ENCODE data around the gene ACAP3.
"Not testable (repeated sequence)": the region's sequence is repeated elsewhere in the genome, so short reads cannot be mapped to it uniquely, and the experiment has no call there.

ACAP3 gene

GRCh38 chr1:1253314-1253713 is 54.4 kb downstream of the ACAP3 start:
- ATAC-seq, result no peak
- TF ChIP-seq ARNTL (CRISPR knock-in tag; IDR thresholded peaks at IDR 0.05; ENCODE audit: borderline replicate concordance, low read depth), result no peak
- no peak for TF ChIP-seq ZNF565 (CRISPR knock-in tag; conservative IDR thresholded peaks at IDR 0.05; ENCODE audit: low read depth)
- TF ChIP-seq RARB (CRISPR knock-in tag; IDR thresholded peaks at IDR 0.05), result no peak
- no peak for TF ChIP-seq CREB5 (CRISPR knock-in tag; IDR thresholded peaks at IDR 0.05; ENCODE audit: low read depth)
- no peak for TF ChIP-seq SNAI2 (CRISPR knock-in tag; IDR thresholded peaks at IDR 0.05)
- no peak for TF ChIP-seq CSRNP3 (CRISPR knock-in tag; IDR thresholded peaks at IDR 0.05)
- TF ChIP-seq TOX (CRISPR knock-in tag; IDR thresholded peaks at IDR 0.05; ENCODE audit: borderline replicate concordance), result no peak
- TF ChIP-seq PPARA (CRISPR knock-in tag; IDR thresholded peaks at IDR 0.05; ENCODE audit: borderline replicate concordance), result no peak
- no peak for TF ChIP-seq ISL1 (CRISPR knock-in tag; IDR thresholded peaks at IDR 0.05)

- ATAC-seq, result no peak
- TF ChIP-seq TOX (CRISPR knock-in tag; IDR thresholded peaks at IDR 0.05; ENCODE audit: borderline replicate concordance), result no peak
- TF ChIP-seq PPARA (CRISPR knock-in tag; IDR thresholded peaks at IDR 0.05; ENCODE audit: borderline replicate concordance), result no peak
- TF ChIP-seq CREB5 (CRISPR knock-in tag; IDR thresholded peaks at IDR 0.05; ENCODE audit: low read depth), result no peak
- TF ChIP-seq ISL1 (CRISPR knock-in tag; IDR thresholded peaks at IDR 0.05), result no peak
- no peak for TF ChIP-seq TSHZ2 (CRISPR knock-in tag; IDR thresholded peaks at IDR 0.05)
- no peak for TF ChIP-seq CSRNP3 (CRISPR knock-in tag; IDR thresholded peaks at IDR 0.05)
- TF ChIP-seq PATZ1 (CRISPR knock-in tag; IDR thresholded peaks at IDR 0.05; ENCODE audit: borderline replicate concordance), result no peak
- no peak for TF ChIP-seq POU6F1 (CRISPR knock-in tag; IDR thresholded peaks at IDR 0.05; ENCODE audit: borderline replicate concordance, low read depth)
- no peak for TF ChIP-seq TCF4 (CRISPR knock-in tag; IDR thresholded peaks at IDR 0.05; ENCODE audit: borderline replicate concordance)
- TF ChIP-seq ZNF70 (CRISPR knock-in tag; IDR thresholded peaks at IDR 0.05), result no peak
- no peak for TF ChIP-seq CSDC2 (CRISPR knock-in tag; IDR thresholded peaks at IDR 0.05)
- TF ChIP-seq SNAI2 (CRISPR knock-in tag; IDR thresholded peaks at IDR 0.05), result no peak
- no peak for TF ChIP-seq OSR1 (CRISPR knock-in tag; IDR thresholded peaks at IDR 0.05)
- no peak for TF ChIP-seq ZFP30 (CRISPR knock-in tag; IDR thresholded peaks at IDR 0.05)
- no peak for TF ChIP-seq ZNF8 (CRISPR knock-in tag; IDR thresholded peaks at IDR 0.05)
- TF ChIP-seq GLIS3 (CRISPR knock-in tag; IDR thresholded peaks at IDR 0.05), result no peak
- TF ChIP-seq ZFP3 (CRISPR knock-in tag; IDR thresholded peaks at IDR 0.05), result no peak
- TF ChIP-seq ARNTL (CRISPR knock-in tag; IDR thresholded peaks at IDR 0.05; ENCODE audit: borderline replicate concordance, low read depth), result no peak
- no peak for TF ChIP-seq RARB (CRISPR knock-in tag; IDR thresholded peaks at IDR 0.05)
- no peak for TF ChIP-seq ZC3H10 (CRISPR knock-in tag; IDR thresholded peaks at IDR 0.05)
These were observed 56.9 kb downstream of the ACAP3 start for GRCh38 chr1:1250786-1251284.

GRCh38 chr1:1248009-1248913 is 59.5 kb downstream of the ACAP3 start:
- ATAC-seq, result not testable (repeated sequence)
